Testis (tissue), 2 donors: ENCODE measurements around the gene ADRA2B.

Experiments used
- CTCF ChIP-seq, 3 experiments: fragments of 450-650 bp in 2 of 3; fragments of 200-600 bp in 1 of 3; sonication (generic) in 1 of 3; IDR thresholded peaks; one replicate each; pipeline ENCODE4 v1.5.1; 2016 to 2019; ENCODE audit warnings: antibody characterized with exemption in 3 of 3, mild to moderate bottlenecking in 2 of 3, moderate library complexity in 1 of 3
- POLR2A ChIP-seq: fragments of 450-650 bp; IDR thresholded peaks from one replicate; pipeline ENCODE4 v1.6.1; 2017; ENCODE audit warnings: antibody characterized with exemption, mild to moderate bottlenecking, moderate library complexity

- TF ChIP-seq CTCF (IDR thresholded peaks at IDR 0.05) (no peak), POLR2A (no peak)
Observed at GRCh38 chr2:96128456-96128855, 12.1 kb upstream of the ADRA2B start.
